ENCODE data around the gene VPS13D. TPM values are rescaled to one million over a fixed set of nuclear protein-coding genes. Genes with fewer than 3 reads are reported as not detected.
"Not testable (repeated sequence)": the region's sequence is repeated elsewhere in the genome, so short reads cannot be mapped to it uniquely, and the experiment has no call there.

The VPS13D gene
- total RNA-seq, 2 donors from 2014 or later: 48.1 to 65.2 TPM

DNA sequence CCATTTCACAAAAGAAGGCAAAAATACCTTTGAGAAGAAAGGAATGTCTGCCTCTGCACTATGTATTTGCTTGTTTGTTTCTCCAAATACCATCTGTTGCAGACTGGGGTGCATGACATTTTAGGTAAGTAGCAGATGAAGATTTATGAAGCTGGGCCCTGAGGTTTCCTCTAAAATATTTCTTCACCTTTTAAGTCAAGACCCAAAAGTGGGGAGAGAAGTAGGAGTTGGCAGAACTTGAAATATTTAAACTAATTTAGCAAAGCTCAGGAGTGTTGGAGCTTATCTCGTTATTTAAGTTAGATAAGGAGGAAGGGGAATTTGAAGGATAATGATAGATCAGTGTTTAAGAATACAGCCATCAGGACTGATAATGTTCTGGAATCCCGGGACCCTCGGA is 235.3 kb downstream of the VPS13D start:
- H3K27me3 ChIP-seq: no peaks in the 10 kb centered on the region
- TF ChIP-seq, protein P1, sequence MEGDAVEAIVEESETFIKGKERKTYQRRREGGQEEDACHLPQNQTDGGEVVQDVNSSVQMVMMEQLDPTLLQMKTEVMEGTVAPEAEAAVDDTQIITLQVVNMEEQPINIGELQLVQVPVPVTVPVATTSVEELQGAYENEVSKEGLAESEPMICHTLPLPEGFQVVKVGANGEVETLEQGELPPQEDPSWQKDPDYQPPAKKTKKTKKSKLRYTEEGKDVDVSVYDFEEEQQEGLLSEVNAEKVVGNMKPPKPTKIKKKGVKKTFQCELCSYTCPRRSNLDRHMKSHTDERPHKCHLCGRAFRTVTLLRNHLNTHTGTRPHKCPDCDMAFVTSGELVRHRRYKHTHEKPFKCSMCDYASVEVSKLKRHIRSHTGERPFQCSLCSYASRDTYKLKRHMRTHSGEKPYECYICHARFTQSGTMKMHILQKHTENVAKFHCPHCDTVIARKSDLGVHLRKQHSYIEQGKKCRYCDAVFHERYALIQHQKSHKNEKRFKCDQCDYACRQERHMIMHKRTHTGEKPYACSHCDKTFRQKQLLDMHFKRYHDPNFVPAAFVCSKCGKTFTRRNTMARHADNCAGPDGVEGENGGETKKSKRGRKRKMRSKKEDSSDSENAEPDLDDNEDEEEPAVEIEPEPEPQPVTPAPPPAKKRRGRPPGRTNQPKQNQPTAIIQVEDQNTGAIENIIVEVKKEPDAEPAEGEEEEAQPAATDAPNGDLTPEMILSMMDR (IDR thresholded peaks at IDR 0.05): no peak
- peaks cover 8% of the 10 kb centered on the region for H3K36me3 ChIP-seq
- no peak for DNase-seq (ENCODE audit: low spot score)
- H3K27ac ChIP-seq: peak overlapping the region in 1 of 2 donors; percentile 46
- H3K4me1 ChIP-seq: peaks cover 0 to 58% of the 10 kb centered on the region in 2 donors
- no peaks in the 10 kb centered on the region for H3K9me3 ChIP-seq
- no peak overlapping the region for H3K4me3 ChIP-seq

DNA sequence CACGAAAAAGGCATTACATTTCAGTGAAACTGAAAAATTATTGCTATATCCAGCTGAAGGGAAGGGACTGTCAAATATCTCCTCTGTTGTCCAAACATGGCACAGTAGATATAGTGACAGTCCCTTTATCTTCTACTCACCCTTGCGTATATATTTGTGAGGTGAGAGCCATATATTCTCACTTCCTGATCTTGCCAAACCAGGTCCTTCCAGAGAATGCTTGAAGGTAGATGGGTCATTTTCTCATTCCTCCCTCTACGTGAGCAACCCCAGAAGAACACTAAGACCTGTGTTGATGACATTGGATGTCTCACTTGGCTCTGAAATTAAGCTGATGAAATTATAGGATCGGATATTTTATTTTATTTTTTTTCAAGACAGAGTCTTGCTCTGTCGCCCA is 237.0 kb downstream of the VPS13D start:
- TF ChIP-seq, protein P1 (IDR thresholded peaks at IDR 0.05): no peak
- H3K36me3 ChIP-seq: peaks cover 8% of the 10 kb centered on the region
- H3K27ac ChIP-seq: no peak overlapping the region
- DNase-seq (ENCODE audit: low spot score): no peak
- H3K4me1 ChIP-seq: peaks cover 0 to 43% of the 10 kb centered on the region in 2 donors
- H3K9me3 ChIP-seq: no peaks in the 10 kb centered on the region
- H3K27me3 ChIP-seq: no peaks in the 10 kb centered on the region
- no peak overlapping the region for H3K4me3 ChIP-seq

DNA sequence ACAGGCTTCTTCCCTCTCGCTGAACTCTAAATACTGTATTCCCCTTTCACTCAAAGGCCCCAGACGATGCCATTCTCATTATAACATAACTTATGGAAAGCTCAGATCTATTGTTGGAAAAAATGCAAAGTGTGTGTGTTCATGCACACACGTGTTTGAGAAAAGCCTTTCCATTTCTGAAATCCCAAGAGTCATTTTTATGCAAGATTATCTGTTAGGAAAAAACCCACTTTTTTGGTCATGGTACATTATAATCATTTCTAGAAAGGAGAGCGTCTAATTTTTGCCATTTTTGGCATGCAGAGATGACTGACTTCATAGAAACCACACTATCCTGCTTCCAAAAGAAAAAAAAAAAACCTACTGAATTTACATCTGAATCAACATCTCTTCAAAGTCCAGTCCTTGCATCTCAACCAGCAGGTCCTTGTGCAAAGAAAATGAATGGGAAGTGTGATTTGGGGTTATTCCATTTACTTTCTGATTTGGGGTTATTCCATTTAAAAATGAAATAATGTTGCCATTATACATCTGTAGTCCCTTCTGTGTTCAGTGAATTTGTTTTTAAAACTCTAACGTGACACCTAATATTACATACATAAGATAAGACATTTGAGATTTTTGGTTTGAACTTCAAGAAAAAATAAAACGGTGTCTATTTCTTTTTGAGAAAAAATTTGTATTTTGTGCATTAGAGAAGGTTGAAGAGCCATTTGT is 237.9 kb downstream of the VPS13D start:
- TF ChIP-seq, protein P1 (IDR thresholded peaks at IDR 0.05): no peak
- DNase-seq (ENCODE audit: low spot score): no peak
- peaks cover 8% of the 10 kb centered on the region for H3K36me3 ChIP-seq
- no peak overlapping the region for H3K27ac ChIP-seq
- no peaks in the 10 kb centered on the region for H3K27me3 ChIP-seq
- H3K4me1 ChIP-seq: peaks cover 0 to 38% of the 10 kb centered on the region in 2 donors
- H3K9me3 ChIP-seq: no peaks in the 10 kb centered on the region
- no peak overlapping the region for H3K4me3 ChIP-seq

DNA sequence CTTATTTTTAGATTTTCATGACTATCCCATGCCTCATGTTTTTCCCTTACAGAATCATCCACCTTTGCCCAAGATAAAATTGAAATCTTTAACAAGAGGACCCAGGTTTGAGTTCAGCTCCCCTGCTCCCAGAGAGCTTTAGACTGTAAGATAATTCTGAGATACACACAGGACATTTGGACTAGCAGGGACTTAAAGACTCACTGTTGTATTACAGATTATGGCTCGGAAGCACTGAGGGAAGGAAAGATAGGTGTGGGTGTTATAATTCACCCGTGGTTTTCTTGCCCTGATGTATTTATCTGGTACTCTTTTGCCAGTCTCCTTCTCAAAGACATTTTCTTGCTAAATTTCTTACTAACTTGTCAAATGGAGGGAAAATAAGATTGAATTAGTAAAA is 238.5 kb downstream of the VPS13D start:
- TF ChIP-seq, protein P1 (IDR thresholded peaks at IDR 0.05): no peak

DNA sequence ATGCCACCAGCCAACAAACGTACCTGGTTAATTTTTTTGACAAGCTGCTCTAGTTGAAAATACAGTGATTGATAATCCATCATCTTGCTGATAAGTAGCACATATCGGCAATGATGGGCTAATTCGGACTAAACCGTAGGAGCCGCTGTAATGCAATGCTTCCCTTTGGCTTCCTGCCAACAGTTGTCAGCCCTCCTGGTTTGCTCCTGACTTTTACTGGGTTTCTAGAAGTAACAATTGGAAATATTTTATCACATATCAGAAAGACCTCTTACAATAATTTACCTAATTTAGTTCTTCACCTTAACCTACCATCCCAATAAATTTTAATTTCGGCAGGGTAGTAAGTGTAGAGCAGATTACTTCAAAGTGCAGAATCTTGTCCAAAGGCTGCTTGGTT is 239.7 kb downstream of the VPS13D start:
- no peaks in the 10 kb centered on the region for H3K9me3 ChIP-seq
- no peak overlapping the region for H3K4me3 ChIP-seq
- no peak for DNase-seq (ENCODE audit: low spot score)
- TF ChIP-seq, protein P1 (IDR thresholded peaks at IDR 0.05): no peak
- H3K27ac ChIP-seq: no peak overlapping the region
- no peaks in the 10 kb centered on the region for H3K27me3 ChIP-seq
- H3K36me3 ChIP-seq: no peaks in the 10 kb centered on the region
- peaks cover 0 to 38% of the 10 kb centered on the region in 2 donors for H3K4me1 ChIP-seq

More for the DNA sequence above, 238.5 kb downstream of the VPS13D start:
- no peak for DNase-seq (ENCODE audit: low spot score)
- Histone ChIP-seq H3K36me3 (peaks cover 4% of the 10 kb centered on the region), H3K4me1 (peaks cover 0 to 38% of the 10 kb centered on the region in 2 donors), H3K9me3 (no peaks in the 10 kb centered on the region), H3K4me3 (no peak overlapping the region), H3K27ac (no peak overlapping the region), H3K27me3 (no peaks in the 10 kb centered on the region)

DNA sequence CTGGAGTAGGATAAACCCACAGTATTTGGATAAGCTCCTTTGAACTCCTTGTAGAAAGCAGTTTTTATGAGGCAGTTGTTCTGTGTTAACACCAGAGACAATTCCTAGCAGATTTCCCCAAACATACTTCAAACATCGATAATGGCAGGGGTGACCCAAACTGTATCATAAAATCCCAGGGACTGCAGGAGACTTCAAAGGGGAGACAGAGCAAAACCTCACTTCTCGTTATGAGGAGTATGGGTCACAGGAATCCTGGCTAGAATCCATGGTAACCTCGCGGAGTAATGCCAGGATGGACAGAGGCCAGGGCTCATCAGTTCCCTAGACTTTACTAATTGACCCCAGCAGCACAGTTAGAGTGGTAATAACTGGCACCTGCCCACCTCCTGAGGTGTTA is 240.2 kb downstream of the VPS13D start:
- H3K4me1 ChIP-seq: peaks cover 0 to 38% of the 10 kb centered on the region in 2 donors

DNA sequence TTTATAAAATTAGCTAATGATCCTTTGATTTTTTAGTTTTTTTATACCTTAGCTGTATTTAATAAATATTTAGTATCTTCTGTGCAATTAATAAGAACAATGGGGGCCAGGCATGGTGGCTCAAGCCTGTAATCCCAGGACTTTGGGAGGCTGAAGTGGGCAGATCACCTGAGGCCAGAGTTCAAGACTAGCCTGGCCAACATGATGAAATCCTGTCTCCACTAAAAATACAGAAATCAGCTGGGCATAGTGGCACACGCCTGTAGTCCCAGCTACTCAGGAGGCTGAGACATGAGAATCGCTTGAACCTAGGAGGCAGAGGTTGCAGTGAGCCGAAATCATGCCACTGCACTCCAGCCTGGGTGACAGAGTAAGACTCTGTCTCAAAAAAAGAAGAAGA is 241.1 kb downstream of the VPS13D start:
- not testable (repeated sequence) for H3K27me3 ChIP-seq; H3K4me3 ChIP-seq; H3K36me3 ChIP-seq; H3K9me3 ChIP-seq; DNase-seq (ENCODE audit: low spot score)
- H3K27ac ChIP-seq: peak overlapping the region in 1 of 2 donors; percentile 14
- H3K4me1 ChIP-seq: peaks cover 0 to 46% of the 10 kb centered on the region in 2 donors

More for the DNA sequence above, 240.2 kb downstream of the VPS13D start:
- Histone ChIP-seq H3K27me3 (no peaks in the 10 kb centered on the region), H3K4me3 (no peak overlapping the region), H3K27ac (peak overlapping the region in 1 of 2 donors; percentile 14), H3K36me3 (no peaks in the 10 kb centered on the region), H3K9me3 (no peaks in the 10 kb centered on the region)
- TF ChIP-seq, protein P1 (IDR thresholded peaks at IDR 0.05): no peak
- DNase-seq (ENCODE audit: low spot score): no peak

Measured in right atrium auricular region (tissue), 2 donors.